ENCODE measurements around the gene RASAL2.
"Not testable (repeated sequence)": the region's sequence is repeated elsewhere in the genome, so short reads cannot be mapped to it uniquely, and the experiment has no call there.

The RASAL2 gene

GRCh38 chr1:178493301-178493741 is 399.4 kb downstream of the RASAL2 start:
- no peak for DNase-seq (ENCODE audit: low spot score)

- no peak for DNase-seq (ENCODE audit: low spot score)
Measured at GRCh38 chr1:178494569-178494971, 400.7 kb downstream of the RASAL2 start.

- DNase-seq (ENCODE audit: low spot score), result no peak
Measured at GRCh38 chr1:178495158-178495557, 401.3 kb downstream of the RASAL2 start.

GRCh38 chr1:178495741-178496409 is 402.0 kb downstream of the RASAL2 start:
- DNase-seq (ENCODE audit: low spot score), result no peak

GRCh38 chr1:178496410-178497135 is 402.7 kb downstream of the RASAL2 start, which contains the start of gene CLEC20A:
TSS of gene CLEC20A (minus strand) at chr1:178496964. CDS start at chr1:178496939, 25 bp downstream.
- DNase-seq (ENCODE audit: low spot score), result no peak

- DNase-seq (ENCODE audit: low spot score), result no peak
Measured at GRCh38 chr1:178497903-178498478, 404.1 kb downstream of the RASAL2 start.

GRCh38 chr1:178498896-178499675 is 405.2 kb downstream of the RASAL2 start:
- no peak for DNase-seq (ENCODE audit: low spot score)

- DNase-seq (ENCODE audit: low spot score), result no peak
Measured at GRCh38 chr1:178500091-178500770, 406.3 kb downstream of the RASAL2 start.

- no peak for DNase-seq (ENCODE audit: low spot score)
Measured at GRCh38 chr1:178500936-178501554, 407.1 kb downstream of the RASAL2 start.

GRCh38 chr1:178501705-178502329 is 407.9 kb downstream of the RASAL2 start:
- DNase-seq (ENCODE audit: low spot score), result peak; percentile 41

GRCh38 chr1:178502330-178502714 is 408.4 kb downstream of the RASAL2 start:
- no peak for DNase-seq (ENCODE audit: low spot score)

GRCh38 chr1:178502856-178503255 is 409.0 kb downstream of the RASAL2 start:
- DNase-seq (ENCODE audit: low spot score), result no peak

GRCh38 chr1:178503316-178503715 is 409.4 kb downstream of the RASAL2 start:
- DNase-seq (ENCODE audit: low spot score), result not testable (repeated sequence)

GRCh38 chr1:178503849-178504248 is 409.9 kb downstream of the RASAL2 start:
- no peak for DNase-seq (ENCODE audit: low spot score)

- DNase-seq (ENCODE audit: low spot score), result no peak
Measured at GRCh38 chr1:178504286-178504685, 410.4 kb downstream of the RASAL2 start.

- DNase-seq (ENCODE audit: low spot score), result no peak
Measured at GRCh38 chr1:178506177-178506576, 412.3 kb downstream of the RASAL2 start.

- DNase-seq (ENCODE audit: low spot score), result no peak
Measured at GRCh38 chr1:178506669-178507068, 412.8 kb downstream of the RASAL2 start.

GRCh38 chr1:178509414-178510007 is 415.6 kb downstream of the RASAL2 start:
- no peak for DNase-seq (ENCODE audit: low spot score)

- DNase-seq (ENCODE audit: low spot score), result no peak
Measured at GRCh38 chr1:178510155-178510554, 416.3 kb downstream of the RASAL2 start.

- no peak for DNase-seq (ENCODE audit: low spot score)
Measured at GRCh38 chr1:178512566-178513277, 418.8 kb downstream of the RASAL2 start, which contains the start of gene TEX35. TSS of gene TEX35 (plus strand) at chr1:178513109. CDS start at chr1:178513189, 80 bp downstream.
